Urinary bladder (tissue), 4 donors: ENCODE measurements around the gene AOC2. TPM values are rescaled to one million over a fixed set of nuclear protein-coding genes. Genes with fewer than 3 reads are reported as not detected.
A peak's percentile ranks its signal among the peaks of the same experiment; 100 is the strongest.
"Not testable (repeated sequence)": the region's sequence is repeated elsewhere in the genome, so short reads cannot be mapped to it uniquely, and the experiment has no call there.

Experiments
- DNase-seq: peaks from one replicate; pipeline ENCODE4 v3.0.0-alpha.2; 2015; ENCODE audit errors: extremely low spot score
- H3K27ac ChIP-seq: one replicate; pipeline ENCODE4 v1.5.1; 2013; ENCODE audit warnings: low read depth, mild to moderate bottlenecking, moderate library complexity
- H3K36me3 ChIP-seq: one replicate; pipeline ENCODE4 v1.6.1; 2013; ENCODE audit warnings: mild to moderate bottlenecking, moderate library complexity; ENCODE audit not compliant: insufficient read depth
- H3K4me1 ChIP-seq: one replicate; pipeline ENCODE4 v1.6.1; 2013; ENCODE audit warnings: mild to moderate bottlenecking, moderate library complexity; ENCODE audit not compliant: insufficient read depth
- H3K4me3 ChIP-seq: one replicate; pipeline ENCODE4 v1.5.1; 2013; ENCODE audit warnings: low read depth, low read length
- WGBS: extraction: QIAGEN DNeasy Blood & Tissue Kit; methylation state at CpG from one replicate; pipeline ENCODE4 v1.1.7; 2013; 5-methylcytosine and 5-hydroxymethylcytosine counted together
- polyA plus RNA-seq: library from polyadenylated mRNA; stranded (reverse); fragments of 200-250 nt; gene quantifications from one replicate; pipeline ENCODE4 v1.2.3, GENCODE V29; 2013
- total RNA-seq: library from RNA; depleted of rRNA; stranded (reverse); fragments of >200 nt; gene quantifications from one replicate; pipeline ENCODE4 v1.2.3, GENCODE V29; 2014
- donor health status: healthy with polysubstance abuse.
- donor health status: healthy.

The AOC2 gene
- total and polyA plus RNA-seq, 2 donors = 0.42 to 2.1 TPM

- DNase-seq = no peak
- H3K4me3 ChIP-seq = peak overlapping the region; percentile 2
- no peak overlapping the region for H3K27ac ChIP-seq
Observed at GRCh38 chr17:42853968-42854790, 9.8 kb downstream of the AOC2 start.

GRCh38 chr17:42855048-42855596 is 10.7 kb downstream of the AOC2 start:
- H3K36me3 ChIP-seq = no peaks in the 10 kb centered on the region
- no peak for DNase-seq
- no peaks in the 10 kb centered on the region for H3K4me1 ChIP-seq
- no peak overlapping the region for H3K4me3 ChIP-seq
- H3K27ac ChIP-seq = no peak overlapping the region
- WGBS = 63% methylated on average over 8 of the region's 8 CpGs

More at GRCh38 chr17:42853968-42854790, 9.8 kb downstream of the AOC2 start:
- 61% methylated on average over 15 of the region's 15 CpGs for WGBS
- Histone ChIP-seq H3K36me3 (no peaks in the 10 kb centered on the region), H3K4me1 (no peaks in the 10 kb centered on the region)

- not testable (repeated sequence) for H3K4me3 ChIP-seq, H3K27ac ChIP-seq, H3K36me3 ChIP-seq, H3K4me1 ChIP-seq, DNase-seq
- WGBS = 67% methylated on average over 7 of the region's 8 CpGs
Observed at GRCh38 chr17:42856093-42856492, 11.7 kb downstream of the AOC2 start.

- not testable (repeated sequence) for DNase-seq, H3K36me3 ChIP-seq, H3K27ac ChIP-seq, H3K4me3 ChIP-seq, H3K4me1 ChIP-seq
- 58% methylated on average over 6 of the region's 8 CpGs for WGBS
Observed at GRCh38 chr17:42856516-42856915, 12.1 kb downstream of the AOC2 start.

GRCh38 chr17:42857389-42857788 is 13.0 kb downstream of the AOC2 start:
- Histone ChIP-seq H3K4me1 (no peaks in the 10 kb centered on the region), H3K27ac (no peak overlapping the region), H3K4me3 (no peak overlapping the region), H3K36me3 (no peaks in the 10 kb centered on the region)
- no peak for DNase-seq
- WGBS = 72% methylated on average over 1 of the region's 1 CpG

- 90% methylated on average over 7 of the region's 7 CpGs for WGBS
- Histone ChIP-seq H3K4me3 (no peak overlapping the region), H3K4me1 (no peaks in the 10 kb centered on the region), H3K36me3 (no peaks in the 10 kb centered on the region), H3K27ac (no peak overlapping the region)
- DNase-seq = no peak
Observed at GRCh38 chr17:42865638-42866094, 21.3 kb downstream of the AOC2 start.

DNA sequence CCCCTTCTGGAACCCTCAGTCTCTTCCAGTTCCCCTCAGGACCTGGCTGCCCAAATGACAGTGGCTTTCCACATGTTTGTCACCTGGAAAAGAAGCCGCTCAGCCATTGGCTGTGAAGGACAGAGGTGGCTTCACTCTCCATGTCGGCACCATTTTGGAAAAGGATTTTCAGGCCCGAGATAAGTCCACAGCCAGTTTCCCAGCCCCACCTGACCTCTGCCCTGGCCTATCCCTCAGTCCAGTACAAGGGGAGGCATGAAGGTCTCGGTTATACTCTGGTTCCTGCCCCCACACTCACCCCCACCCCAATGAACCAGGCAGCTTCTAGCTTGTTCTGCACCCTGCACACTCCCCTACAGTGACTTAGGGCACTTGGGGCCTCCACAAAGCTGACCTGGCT is 21.8 kb downstream of the AOC2 start:
- H3K36me3 ChIP-seq = no peaks in the 10 kb centered on the region
- DNase-seq = no peak
- 95% methylated on average over 4 of the region's 4 CpGs for WGBS

GRCh38 chr17:42866631-42867575 is 22.5 kb downstream of the AOC2 start:
- H3K27ac ChIP-seq = no peak overlapping the region
- H3K4me1 ChIP-seq = no peaks in the 10 kb centered on the region
- DNase-seq = no peak
- 78% methylated on average over 12 of the region's 12 CpGs for WGBS
- no peak overlapping the region for H3K4me3 ChIP-seq
- H3K36me3 ChIP-seq = no peaks in the 10 kb centered on the region

More for the DNA sequence above, 21.8 kb downstream of the AOC2 start:
- Histone ChIP-seq H3K4me3 (no peak overlapping the region), H3K4me1 (no peaks in the 10 kb centered on the region), H3K27ac (no peak overlapping the region)

GRCh38 chr17:42867694-42868261 is 23.4 kb downstream of the AOC2 start:
- not testable (repeated sequence) for H3K36me3 ChIP-seq

GRCh38 chr17:42868338-42868737 is 24.0 kb downstream of the AOC2 start:
- DNase-seq = no peak
- Histone ChIP-seq H3K27ac (no peak overlapping the region), H3K36me3 (no peaks in the 10 kb centered on the region), H3K4me1 (no peaks in the 10 kb centered on the region), H3K4me3 (no peak overlapping the region)
- 98% methylated on average over 12 of the region's 12 CpGs for WGBS

More at GRCh38 chr17:42867694-42868261, 23.4 kb downstream of the AOC2 start:
- not testable (repeated sequence) for H3K4me3 ChIP-seq, H3K27ac ChIP-seq, DNase-seq, H3K4me1 ChIP-seq
- 96% methylated on average over 21 of the region's 21 CpGs for WGBS

DNA sequence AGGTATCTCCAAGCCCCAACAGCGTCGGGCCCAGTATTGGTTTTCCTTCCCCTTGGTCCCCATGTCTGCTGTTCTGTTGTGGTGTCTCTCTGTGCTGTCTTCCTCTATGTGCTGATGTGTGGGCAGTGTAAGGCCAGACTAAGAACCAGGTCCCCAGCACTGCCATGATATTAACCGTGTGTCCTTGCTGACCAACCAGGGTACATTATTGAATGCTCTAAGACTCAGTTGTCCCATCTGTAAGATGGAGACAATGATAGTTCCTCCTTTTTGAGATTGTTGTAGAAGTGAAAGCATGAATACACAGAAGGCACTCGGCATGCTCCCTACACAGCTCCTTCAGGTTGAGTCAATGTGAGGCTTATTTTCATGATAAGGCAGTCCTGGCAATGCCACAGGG is 27.3 kb downstream of the AOC2 start:
- 95% methylated on average over 4 of the region's 4 CpGs for WGBS
- Histone ChIP-seq H3K4me1 (no peaks in the 10 kb centered on the region), H3K36me3 (no peaks in the 10 kb centered on the region), H3K4me3 (no peak overlapping the region), H3K27ac (no peak overlapping the region)
- DNase-seq = no peak

DNA sequence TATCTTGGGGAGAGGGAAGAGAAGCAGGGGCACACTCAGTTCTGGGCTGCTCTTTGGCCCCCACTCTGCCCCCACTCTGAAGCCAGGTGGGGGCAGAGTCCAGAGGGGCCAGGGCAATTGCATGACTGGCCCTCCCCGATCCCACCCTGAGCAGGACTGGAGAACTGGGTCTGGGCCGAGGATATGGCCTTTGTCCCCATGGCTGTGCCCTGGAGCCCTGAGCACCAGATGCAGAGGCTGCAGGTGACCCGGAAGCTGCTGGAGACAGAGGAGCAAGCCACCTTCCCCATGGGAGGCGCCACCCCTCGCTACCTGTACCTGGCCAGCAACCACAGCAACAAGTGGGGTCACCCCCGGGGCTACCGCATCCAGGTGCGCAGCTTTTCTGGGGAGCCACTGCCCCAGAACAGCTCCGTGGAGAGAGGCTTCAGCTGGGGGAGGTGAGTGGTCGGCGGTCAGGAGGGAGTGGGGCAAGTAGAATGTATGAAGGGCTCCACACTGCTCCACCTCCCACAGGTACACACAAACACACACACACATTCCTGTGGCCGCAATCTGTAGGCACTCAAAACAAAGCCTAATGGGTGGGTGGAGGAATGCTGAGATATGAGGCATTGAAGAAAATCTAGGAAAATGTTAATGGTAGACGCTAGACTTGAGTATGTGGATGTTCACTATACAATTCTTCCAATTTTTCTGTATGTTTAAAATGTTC is 28.0 kb downstream of the AOC2 start:
- Histone ChIP-seq H3K27ac (no peak overlapping the region), H3K4me3 (no peak overlapping the region), H3K4me1 (no peaks in the 10 kb centered on the region), H3K36me3 (no peaks in the 10 kb centered on the region)
- no peak for DNase-seq
- 96% methylated on average over 13 of the region's 13 CpGs for WGBS

DNA sequence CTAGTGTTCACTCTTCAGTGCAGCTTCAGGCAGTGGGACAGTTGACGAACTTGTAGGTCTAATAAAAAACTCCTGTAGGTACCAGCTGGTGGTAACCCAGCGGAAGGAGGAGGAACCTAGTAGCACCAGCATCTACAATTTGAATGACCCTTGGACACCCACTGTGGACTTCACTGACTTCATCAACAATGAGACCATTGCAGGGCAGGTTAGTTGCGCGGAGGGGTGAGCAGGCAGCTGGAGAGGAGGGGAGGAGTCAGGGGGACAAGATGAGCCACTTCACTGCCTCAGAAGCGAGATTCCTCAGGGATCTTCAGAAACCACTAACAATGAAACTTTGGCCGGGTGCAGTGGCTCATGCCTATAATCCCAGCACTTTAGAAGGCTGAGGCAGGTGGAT is 28.9 kb downstream of the AOC2 start:
- 82% methylated on average over 6 of the region's 6 CpGs for WGBS

More for the DNA sequence above, 28.9 kb downstream of the AOC2 start:
- no peak overlapping the region for H3K27ac ChIP-seq
- H3K4me3 ChIP-seq = no peak overlapping the region
- no peaks in the 10 kb centered on the region for H3K4me1 ChIP-seq
- H3K36me3 ChIP-seq = no peaks in the 10 kb centered on the region
- DNase-seq = no peak
